Astrocyte (in vitro differentiated cells and primary cell): ENCODE data around the gene P2RX5. TPM values are rescaled to one million over a fixed set of nuclear protein-coding genes. Genes with fewer than 3 reads are reported as not detected.

ENCODE experiments used
- DNase-seq: peaks from one replicate; pipeline ENCODE4 v3.0.0-alpha.2; 2010; ENCODE audit warnings: low read depth
- FAIRE-seq: peaks from 2 replicates; lab custom pipeline; 2011; peaks lifted over from hg19 to GRCh38; lab: Jason Lieb, UNC
- H2AFZ ChIP-seq: 2 replicates; pipeline ENCODE4 v1.6.0; 2012; ENCODE audit warnings: low read depth, low read length, inconsistent platforms
- H3K27ac ChIP-seq: 2 replicates; pipeline ENCODE4 v1.5.1; 2011; ENCODE audit warnings: low read depth, low read length, inconsistent platforms
- H3K27me3 ChIP-seq: 2 replicates; pipeline ENCODE4 v1.6.0; 2011; ENCODE audit warnings: low read length, inconsistent platforms; ENCODE audit not compliant: insufficient read depth
- H3K36me3 ChIP-seq: 2 replicates; pipeline ENCODE4 v1.5.1; 2011; ENCODE audit warnings: low read length, inconsistent platforms; ENCODE audit not compliant: insufficient read depth
- H3K4me1 ChIP-seq: 2 replicates; pipeline ENCODE4 v1.5.1; 2011; ENCODE audit warnings: low read length, inconsistent platforms; ENCODE audit not compliant: insufficient read depth
- H3K4me2 ChIP-seq: 2 replicates; pipeline ENCODE4 v1.6.0; 2012; ENCODE audit warnings: low read length, inconsistent platforms
- H3K4me3 ChIP-seq: 2 replicates; pipeline ENCODE4 v1.5.1; 2011; ENCODE audit warnings: low read depth, mild to moderate bottlenecking, low read length, inconsistent platforms; ENCODE audit not compliant: insufficient read depth
- H3K79me2 ChIP-seq: 2 replicates; pipeline ENCODE4 v1.6.0; 2012; ENCODE audit warnings: mild to moderate bottlenecking, low read length, inconsistent platforms; ENCODE audit not compliant: insufficient read depth
- H3K9ac ChIP-seq: 2 replicates; pipeline ENCODE4 v1.6.0; 2012; ENCODE audit warnings: mild to moderate bottlenecking, low read length, inconsistent platforms
- H3K9me3 ChIP-seq: 2 replicates; pipeline ENCODE4 v1.5.1; 2012; ENCODE audit warnings: low read depth, mild to moderate bottlenecking, low read length, inconsistent platforms; ENCODE audit not compliant: insufficient read depth
- H4K20me1 ChIP-seq: 2 replicates; pipeline ENCODE4 v1.6.0; 2012; ENCODE audit warnings: low read length, inconsistent platforms; ENCODE audit not compliant: insufficient read depth
- H3K27ac Mint-ChIP-seq: one replicate; pipeline ENCODE4 v1.8.0; 2021; ENCODE audit warnings: mild to moderate bottlenecking, mixed read lengths; ENCODE audit not compliant: unreplicated experiment
- H3K27me3 Mint-ChIP-seq: one replicate; pipeline ENCODE4 v1.8.0; 2021; ENCODE audit warnings: low read depth, mixed read lengths; ENCODE audit not compliant: unreplicated experiment
- H3K36me3 Mint-ChIP-seq: one replicate; pipeline ENCODE4 v1.8.0; 2021; ENCODE audit warnings: low read depth, mixed read lengths; ENCODE audit not compliant: unreplicated experiment
- H3K4me1 Mint-ChIP-seq: one replicate; pipeline ENCODE4 v1.8.0; 2021; ENCODE audit warnings: low read depth, mixed read lengths; ENCODE audit not compliant: unreplicated experiment
- H3K4me3 Mint-ChIP-seq: one replicate; pipeline ENCODE4 v1.8.0; 2021; ENCODE audit warnings: mild to moderate bottlenecking, moderate library complexity, mixed read lengths; ENCODE audit not compliant: unreplicated experiment
- H3K9me3 Mint-ChIP-seq: one replicate; pipeline ENCODE4 v1.8.0; 2021; ENCODE audit warnings: mild to moderate bottlenecking, mixed read lengths; ENCODE audit not compliant: unreplicated experiment
- EZH2 ChIP-seq: IDR thresholded peaks from 2 replicates; pipeline ENCODE4 v1.6.1; 2012; ENCODE audit warnings: mild to moderate bottlenecking, low read length, inconsistent platforms; ENCODE audit not compliant: insufficient read depth
- total RNA-seq: library from RNA; stranded (reverse); gene quantifications from 2 replicates; pipeline ENCODE4 v1.2.1, GENCODE V29; 2021
- TF ChIP-seq, protein P1 (sequence below): IDR thresholded peaks from 2 replicates; pipeline ENCODE4 v1.5.1; 2011; ENCODE audit warnings: low read depth, mild to moderate bottlenecking, inconsistent platforms, low read length, moderate library complexity; ENCODE audit not compliant: insufficient read depth

The P2RX5 gene
- total RNA-seq, 1 donor from 2014 or later = 2.4 TPM

DNA sequence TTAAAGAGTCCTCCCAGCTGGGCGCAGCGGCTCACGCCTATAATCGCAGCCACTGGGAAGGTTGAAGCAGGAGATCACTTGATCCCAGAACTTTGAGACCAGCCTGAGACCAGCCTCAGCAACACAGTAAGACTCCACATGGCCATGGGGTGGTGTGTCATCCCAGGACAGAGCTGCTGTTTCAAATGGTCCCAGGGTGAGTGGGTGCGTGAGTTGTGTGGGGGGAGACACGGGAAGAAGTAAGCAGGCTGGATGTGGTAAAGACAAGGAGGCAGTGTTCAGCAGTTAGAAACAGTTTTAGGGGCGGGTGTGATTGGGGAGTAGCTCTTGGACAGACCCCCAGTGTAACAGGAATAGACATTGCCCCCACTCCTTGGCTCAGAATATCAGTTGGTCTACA, 63.7 kb downstream of the P2RX5 start:
- no peaks in the 10 kb centered on the region for H3K27me3 Mint-ChIP-seq
- Histone ChIP-seq H2AFZ (no peak overlapping the region), H3K79me2 (peaks cover 21% of the 10 kb centered on the region), H3K36me3 (peaks cover 6% of the 10 kb centered on the region), H4K20me1 (peaks cover 9% of the 10 kb centered on the region), H3K27me3 (no peaks in the 10 kb centered on the region), H3K27ac (no peak overlapping the region), H3K4me2 (no peak overlapping the region), H3K9ac (no peak overlapping the region), H3K4me3 (no peak overlapping the region), H3K9me3 (no peaks in the 10 kb centered on the region), H3K4me1 (peaks cover 6% of the 10 kb centered on the region)
- no peak overlapping the region for H3K4me3 Mint-ChIP-seq
- H3K9me3 Mint-ChIP-seq = no peaks in the 10 kb centered on the region
- H3K27ac Mint-ChIP-seq = no peak overlapping the region
- peaks cover 9% of the 10 kb centered on the region for H3K36me3 Mint-ChIP-seq
- H3K4me1 Mint-ChIP-seq = peaks cover 2% of the 10 kb centered on the region
- no peak for TF ChIP-seq EZH2
- TF ChIP-seq, protein P1, sequence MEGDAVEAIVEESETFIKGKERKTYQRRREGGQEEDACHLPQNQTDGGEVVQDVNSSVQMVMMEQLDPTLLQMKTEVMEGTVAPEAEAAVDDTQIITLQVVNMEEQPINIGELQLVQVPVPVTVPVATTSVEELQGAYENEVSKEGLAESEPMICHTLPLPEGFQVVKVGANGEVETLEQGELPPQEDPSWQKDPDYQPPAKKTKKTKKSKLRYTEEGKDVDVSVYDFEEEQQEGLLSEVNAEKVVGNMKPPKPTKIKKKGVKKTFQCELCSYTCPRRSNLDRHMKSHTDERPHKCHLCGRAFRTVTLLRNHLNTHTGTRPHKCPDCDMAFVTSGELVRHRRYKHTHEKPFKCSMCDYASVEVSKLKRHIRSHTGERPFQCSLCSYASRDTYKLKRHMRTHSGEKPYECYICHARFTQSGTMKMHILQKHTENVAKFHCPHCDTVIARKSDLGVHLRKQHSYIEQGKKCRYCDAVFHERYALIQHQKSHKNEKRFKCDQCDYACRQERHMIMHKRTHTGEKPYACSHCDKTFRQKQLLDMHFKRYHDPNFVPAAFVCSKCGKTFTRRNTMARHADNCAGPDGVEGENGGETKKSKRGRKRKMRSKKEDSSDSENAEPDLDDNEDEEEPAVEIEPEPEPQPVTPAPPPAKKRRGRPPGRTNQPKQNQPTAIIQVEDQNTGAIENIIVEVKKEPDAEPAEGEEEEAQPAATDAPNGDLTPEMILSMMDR = no peak
- DNase-seq (no peak), FAIRE-seq (no peak)

DNA sequence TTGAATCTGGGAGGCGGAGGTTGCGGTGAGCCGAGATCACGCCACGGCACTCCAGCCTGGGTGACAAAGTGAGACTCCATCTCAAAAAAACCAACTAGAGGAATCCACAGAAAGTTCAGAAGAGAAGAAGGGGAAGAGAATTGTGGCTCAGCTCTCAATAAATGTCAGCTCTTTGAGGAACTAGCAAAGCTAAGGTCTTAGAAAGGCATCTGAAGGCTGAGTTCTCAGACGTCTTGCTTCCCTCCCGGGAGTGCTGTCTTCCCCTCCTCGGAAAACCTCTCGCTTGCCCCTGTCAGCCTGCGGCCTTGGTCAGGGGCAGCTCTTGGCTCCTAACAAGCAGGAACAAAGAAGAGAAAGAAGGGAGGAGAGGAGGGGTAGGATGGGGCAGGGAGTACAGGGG, 65.2 kb downstream of the P2RX5 start:
- Mint-ChIP-seq H3K27ac (no peak overlapping the region), H3K27me3 (no peaks in the 10 kb centered on the region), H3K36me3 (peaks cover 18% of the 10 kb centered on the region), H3K9me3 (no peaks in the 10 kb centered on the region), H3K4me3 (no peak overlapping the region), H3K4me1 (peaks cover 2% of the 10 kb centered on the region)
- Histone ChIP-seq H3K27ac (no peak overlapping the region), H3K36me3 (peaks cover 11% of the 10 kb centered on the region), H3K4me2 (no peak overlapping the region), H3K27me3 (no peaks in the 10 kb centered on the region), H3K4me1 (peaks cover 4% of the 10 kb centered on the region), H4K20me1 (peaks cover 9% of the 10 kb centered on the region), H3K9ac (no peak overlapping the region), H3K79me2 (peaks cover 17% of the 10 kb centered on the region), H3K9me3 (no peaks in the 10 kb centered on the region), H3K4me3 (no peak overlapping the region), H2AFZ (no peak overlapping the region)
- DNase-seq (no peak), FAIRE-seq (no peak)
- TF ChIP-seq, protein P1 = no peak
- TF ChIP-seq EZH2 = no peak

DNA sequence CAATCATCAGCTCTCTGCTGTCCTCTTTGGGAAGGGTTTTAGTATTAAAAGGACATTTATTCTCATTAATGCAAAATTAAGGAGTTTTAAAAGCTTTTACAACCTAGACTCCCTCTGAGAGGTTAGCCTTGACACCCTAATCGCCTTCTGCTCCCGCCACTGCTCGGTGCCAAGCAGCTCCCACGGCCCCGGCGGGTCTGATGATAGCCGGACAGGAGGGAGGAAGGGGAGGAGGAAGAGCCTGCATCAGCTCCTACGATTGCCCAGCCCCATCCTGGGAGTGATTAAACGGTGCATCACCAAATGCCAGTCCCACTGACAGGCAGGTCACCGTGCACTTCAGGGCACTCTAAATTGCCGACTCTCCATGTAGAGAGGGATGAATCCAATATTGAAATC, 68.2 kb downstream of the P2RX5 start:
- Histone ChIP-seq H4K20me1 (peaks cover 9% of the 10 kb centered on the region), H3K27me3 (no peaks in the 10 kb centered on the region), H3K9ac (no peak overlapping the region), H3K4me1 (no peaks in the 10 kb centered on the region), H3K79me2 (peaks cover 4% of the 10 kb centered on the region), H3K27ac (no peak overlapping the region), H3K36me3 (peaks cover 14% of the 10 kb centered on the region), H3K4me3 (no peak overlapping the region), H3K4me2 (no peak overlapping the region), H3K9me3 (no peaks in the 10 kb centered on the region), H2AFZ (no peak overlapping the region)
- peaks cover 31% of the 10 kb centered on the region for H3K36me3 Mint-ChIP-seq
- H3K27ac Mint-ChIP-seq = no peak overlapping the region
- FAIRE-seq = no peak
- TF ChIP-seq EZH2 = no peak
- TF ChIP-seq, protein P1 = no peak
- H3K27me3 Mint-ChIP-seq = no peaks in the 10 kb centered on the region
- no peaks in the 10 kb centered on the region for H3K4me1 Mint-ChIP-seq
- DNase-seq = no peak
- H3K4me3 Mint-ChIP-seq = no peak overlapping the region
- H3K9me3 Mint-ChIP-seq = no peaks in the 10 kb centered on the region
